Hematopoietic multipotent progenitor cell treated with erythropoietin and hydrocortisone succinate and interleukin-3 and kit ligand, for 15 days (in vitro differentiated cells): ENCODE results near the gene HYLS1.
"Not testable (repeated sequence)": the region's sequence is repeated elsewhere in the genome, so short reads cannot be mapped to it uniquely, and the experiment has no call there.

Experiments used
- DNase-seq: peaks from one replicate; pipeline ENCODE4 v3.0.0-alpha.2; 2015; ENCODE audit warnings: low spot score

Gene HYLS1

GRCh38 chr11:125887373-125888324 is at the start of gene HYLS1:
Gene HYLS1 (plus strand): TSS chr11:125887668. CDS start chr11:125899369, 11,701 bp downstream.
- DNase-seq = peak; percentile 87

- no peak for DNase-seq
These were observed 45.0 kb upstream of the HYLS1 start for GRCh38 chr11:125842321-125842948.

- DNase-seq = no peak
These were observed 41.3 kb upstream of the HYLS1 start for GRCh38 chr11:125846188-125846587.

GRCh38 chr11:125857670-125858069 is 29.8 kb upstream of the HYLS1 start:
- not testable (repeated sequence) for DNase-seq

GRCh38 chr11:125862786-125863185 is 24.7 kb upstream of the HYLS1 start:
- DNase-seq = not testable (repeated sequence)

GRCh38 chr11:125865354-125865753 is 22.1 kb upstream of the HYLS1 start:
- not testable (repeated sequence) for DNase-seq

- no peak for DNase-seq
These were observed 17.9 kb upstream of the HYLS1 start for GRCh38 chr11:125869521-125869920.

GRCh38 chr11:125871391-125872137 is 15.9 kb upstream of the HYLS1 start:
- DNase-seq = peak; percentile 33

- DNase-seq = no peak
These were observed 15.4 kb upstream of the HYLS1 start for GRCh38 chr11:125872138-125872491.

GRCh38 chr11:125873881-125874555 is 13.4 kb upstream of the HYLS1 start:
- DNase-seq = no peak

- peak; percentile 59 for DNase-seq
These were observed 12.8 kb upstream of the HYLS1 start for GRCh38 chr11:125874556-125875124.

GRCh38 chr11:125881291-125881690 is 6.2 kb upstream of the HYLS1 start:
- DNase-seq = no peak

- DNase-seq = no peak
These were observed 4.1 kb upstream of the HYLS1 start for GRCh38 chr11:125883375-125883774.

- DNase-seq = peak; percentile 43
These were observed 483 bp upstream of the HYLS1 start for GRCh38 chr11:125886997-125887372.

GRCh38 chr11:125890447-125891100 is 3.1 kb downstream of the HYLS1 start:
- no peak for DNase-seq

- no peak for DNase-seq
These were observed 4.6 kb downstream of the HYLS1 start for GRCh38 chr11:125892071-125892470.

- no peak for DNase-seq
These were observed 5.5 kb downstream of the HYLS1 start for GRCh38 chr11:125892994-125893393.

- DNase-seq = no peak
These were observed 14.4 kb downstream of the HYLS1 start for GRCh38 chr11:125901872-125902271.

- DNase-seq = no peak
These were observed 14.9 kb downstream of the HYLS1 start for GRCh38 chr11:125902277-125902926.

GRCh38 chr11:125902927-125903710 is 15.7 kb downstream of the HYLS1 start, which contains the start of gene PUS3:
Gene PUS3 (minus strand): TSS chr11:125903206. CDS start chr11:125896284, 6,922 bp downstream.
- peak; percentile 81 for DNase-seq
